Measurements from ENCODE around the gene KRT2.
"Not testable (repeated sequence)": the region's sequence is repeated elsewhere in the genome, so short reads cannot be mapped to it uniquely, and the experiment has no call there.

The KRT2 gene

DNA sequence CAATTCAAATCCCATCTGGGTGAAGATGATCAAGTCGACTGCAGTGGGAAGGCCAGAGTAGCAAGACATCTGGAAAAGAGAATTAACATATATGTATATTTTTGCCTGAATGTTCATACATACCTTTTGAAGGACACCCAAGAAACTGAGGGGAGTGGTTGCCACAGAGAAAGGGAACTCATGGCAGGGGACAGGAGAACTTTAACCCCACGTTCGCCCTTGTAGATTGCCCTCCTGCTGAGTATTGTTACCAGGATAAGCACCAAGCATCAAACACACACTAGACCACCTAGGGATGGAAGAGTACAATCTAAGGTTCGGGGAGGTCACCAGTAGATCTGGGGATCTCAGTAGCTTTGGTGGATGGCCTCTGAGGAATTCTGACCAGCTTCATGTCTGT lies 18.5 kb upstream of the KRT2 start:
- DNase-seq, result no peak
- intact Hi-C loops (cut with DNase I), result no loop called here

DNA sequence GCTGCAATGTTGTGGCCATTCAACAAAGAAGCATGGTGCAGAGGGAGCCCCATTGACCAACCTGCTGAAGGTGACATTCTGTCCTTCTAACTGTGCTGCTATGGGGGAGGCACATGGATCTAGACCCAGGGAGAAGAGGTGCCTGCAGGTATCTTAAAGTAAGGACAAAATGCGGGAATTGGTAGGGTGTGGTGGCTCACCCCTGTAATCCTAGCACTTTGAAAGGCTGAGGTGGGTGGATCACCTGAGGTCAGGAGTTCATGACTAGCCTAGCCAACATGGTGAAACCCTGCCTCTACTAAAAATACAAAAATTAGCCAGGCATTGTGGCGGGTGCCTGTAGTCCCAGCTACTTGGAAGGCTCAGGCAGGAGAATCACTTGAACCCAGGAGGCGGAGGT lies 17.9 kb upstream of the KRT2 start:
- intact Hi-C loops (cut with DNase I); DNase-seq: not testable (repeated sequence)

DNA sequence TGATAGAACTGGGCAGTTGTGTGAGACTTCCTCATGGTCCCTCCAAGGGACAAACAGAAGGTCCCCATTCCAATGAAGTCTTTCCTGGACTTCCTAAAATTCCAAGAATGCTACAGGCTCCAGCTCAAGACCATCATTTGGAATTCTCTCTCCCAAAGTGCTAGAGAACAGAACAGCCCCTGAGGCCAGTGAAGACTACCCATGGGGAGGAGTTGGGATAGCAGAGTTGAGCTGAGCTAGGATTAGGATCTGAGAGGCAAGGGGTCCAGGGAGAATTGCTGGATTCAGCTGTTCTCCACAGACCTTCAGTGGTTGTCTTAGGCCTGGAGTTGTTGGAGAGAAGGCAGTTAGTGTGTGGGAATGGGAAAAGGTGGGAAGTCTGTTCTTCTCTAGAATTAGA lies 17.4 kb upstream of the KRT2 start:
- DNase-seq, result no peak
- intact Hi-C loops (cut with DNase I), result no loop called here

DNA sequence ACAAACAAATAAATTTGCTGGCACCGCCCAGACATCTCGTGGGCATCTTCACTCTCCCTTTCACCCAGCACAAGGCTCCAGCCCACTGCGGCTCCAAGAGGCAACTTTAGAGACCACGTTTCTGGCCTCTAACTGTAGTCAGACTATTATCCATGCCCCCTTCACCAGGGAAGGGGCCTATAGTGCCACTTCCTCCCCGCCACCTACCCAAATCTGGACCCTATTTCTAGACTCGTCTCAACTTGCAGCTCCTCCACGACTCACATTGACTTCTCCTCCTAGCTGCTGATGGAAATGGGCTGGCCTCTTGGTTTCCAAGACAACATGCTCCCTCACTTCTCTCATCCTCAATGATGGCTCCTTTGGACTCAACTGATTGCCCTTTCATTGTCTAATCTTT lies 15.9 kb upstream of the KRT2 start:
- no peak for DNase-seq
- intact Hi-C loops (cut with DNase I), result no loop called here

DNA sequence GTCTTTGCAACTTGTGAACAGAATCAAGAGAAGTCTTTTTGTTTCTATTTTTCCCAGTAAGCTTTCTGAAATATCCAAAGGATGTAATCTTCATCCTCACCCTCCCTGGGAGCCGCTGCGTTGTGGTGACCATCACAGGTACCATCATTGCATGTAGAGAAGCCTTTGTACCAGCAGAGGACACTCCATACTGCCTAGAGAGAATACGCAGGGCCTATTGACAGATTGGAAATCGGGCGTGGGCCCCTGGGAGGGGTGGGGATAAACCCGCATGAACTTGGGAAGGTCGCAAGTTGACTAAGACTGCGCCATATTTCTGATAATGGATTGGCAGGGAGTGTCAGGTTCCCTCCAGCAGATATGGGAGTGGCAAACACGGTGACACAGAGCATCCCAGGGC lies 15.5 kb upstream of the KRT2 start:
- intact Hi-C loops (cut with DNase I), result no loop called here
- DNase-seq, result no peak

DNA sequence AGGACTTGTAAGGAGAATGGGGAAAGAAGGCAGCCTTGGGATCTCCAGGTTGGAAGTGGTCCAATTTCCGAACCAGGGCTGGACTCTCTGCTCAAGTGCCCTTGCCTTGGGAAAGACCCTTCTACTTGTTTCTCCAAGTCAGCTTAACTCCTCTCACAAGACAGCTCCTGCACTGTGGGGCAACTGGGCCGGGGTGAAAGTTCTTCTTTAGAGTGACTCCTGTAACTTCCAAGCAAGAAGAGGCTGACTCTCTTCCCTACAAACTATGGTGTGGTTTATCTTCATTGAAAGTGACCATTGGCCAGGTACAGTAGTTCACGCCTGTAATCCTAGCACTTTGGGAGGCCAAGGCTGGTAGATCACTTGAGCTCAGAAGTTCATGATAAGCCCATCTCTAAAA lies 14.5 kb upstream of the KRT2 start:
- no peak for DNase-seq
- intact Hi-C loops (cut with DNase I), result no loop called here

DNA sequence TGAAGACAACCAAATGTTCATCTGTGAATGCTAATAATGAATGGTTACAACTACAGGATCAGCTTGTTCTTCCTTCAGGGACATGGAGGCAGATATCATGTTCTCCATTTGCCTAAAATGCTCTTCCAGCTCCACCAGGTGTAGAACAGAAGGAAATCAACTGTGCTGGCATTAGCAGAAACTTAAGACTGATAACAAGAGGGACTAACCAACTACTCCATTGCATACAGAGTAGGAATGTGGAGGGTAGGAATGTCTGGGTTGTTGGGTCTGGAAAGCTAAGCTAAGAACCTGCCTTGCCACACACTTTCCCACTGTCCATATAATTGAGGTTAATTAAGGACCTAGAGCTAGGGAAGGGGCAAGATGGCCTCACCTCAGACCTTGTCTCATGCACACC lies 11.4 kb upstream of the KRT2 start:
- DNase-seq, result no peak
- intact Hi-C loops (cut with DNase I), result no loop called here

DNA sequence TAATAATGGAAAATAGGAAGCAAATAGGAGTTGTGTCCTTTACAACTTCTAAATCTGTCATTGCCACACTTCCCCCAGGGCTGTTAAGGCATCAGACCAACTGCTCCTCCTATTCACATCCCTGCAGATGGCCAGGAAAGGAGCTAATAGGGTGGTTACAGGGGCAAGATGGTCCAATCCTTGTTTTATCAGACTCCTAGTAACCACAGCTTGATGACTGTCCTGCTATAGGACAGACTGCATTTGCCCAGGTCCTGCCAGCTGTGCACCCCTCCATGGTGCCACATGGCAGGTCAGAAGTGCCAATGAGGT lies 10.9 kb upstream of the KRT2 start:
- intact Hi-C loops (cut with DNase I), result no loop called here
- no peak for DNase-seq

DNA sequence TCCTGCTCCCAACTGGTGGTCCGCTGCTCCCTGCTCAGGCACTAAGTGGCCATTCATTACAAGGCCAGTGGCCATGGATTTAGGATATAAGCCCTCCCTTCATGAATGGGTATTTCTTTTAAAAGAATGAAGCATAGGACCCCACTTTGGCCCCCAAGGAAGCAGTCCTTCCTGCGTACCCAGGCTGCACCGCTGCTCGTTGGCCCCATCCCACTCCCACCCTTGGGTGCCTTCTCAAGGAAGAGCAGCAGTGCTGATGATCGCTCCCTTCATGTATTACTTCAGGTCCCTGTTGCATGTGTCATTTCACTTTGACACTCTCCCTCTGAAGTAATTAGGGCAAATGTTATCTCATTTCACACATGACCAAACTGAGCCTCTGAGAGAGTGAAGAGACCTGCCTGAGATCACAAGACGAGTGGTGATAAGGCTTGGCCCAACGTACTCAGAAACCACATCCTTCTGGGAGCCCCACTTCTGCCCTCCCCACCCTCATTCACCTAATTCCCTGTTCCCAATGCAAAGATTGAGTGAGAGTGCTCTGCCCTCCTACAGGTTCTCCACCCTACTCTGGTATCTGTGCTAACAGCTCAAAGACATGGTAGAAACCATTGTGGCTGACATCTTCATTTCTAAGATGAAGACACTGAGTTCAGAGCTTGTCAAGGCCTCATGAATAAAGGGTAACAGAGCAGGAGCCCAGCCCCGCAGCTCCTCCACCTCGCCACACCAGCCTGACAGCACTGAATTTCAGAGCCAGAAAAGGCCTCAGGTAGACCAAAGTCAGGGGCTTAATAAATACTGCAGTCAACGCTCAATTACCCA lies 10.3 kb upstream of the KRT2 start:
- no peak for DNase-seq
- intact Hi-C loops (cut with DNase I), result no loop called here

DNA sequence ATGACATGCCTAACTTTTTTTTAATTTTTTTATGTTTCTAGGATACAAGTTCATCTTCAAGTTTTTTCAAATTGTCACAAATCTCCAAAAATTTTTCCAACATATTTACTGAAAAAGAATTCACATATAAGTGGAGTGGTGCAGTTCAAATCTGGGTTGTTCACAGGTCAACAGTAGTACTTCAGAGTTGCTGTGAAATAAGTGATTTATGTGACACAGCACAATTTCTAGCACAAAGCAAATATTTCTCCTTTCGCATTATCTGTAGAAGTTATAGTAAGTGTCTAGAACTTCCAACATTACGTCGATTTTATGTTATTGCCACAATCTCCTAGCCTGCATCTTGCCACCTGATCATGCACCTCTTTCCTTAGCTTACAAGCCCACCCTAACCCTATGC lies 9.7 kb upstream of the KRT2 start:
- no peak for DNase-seq
- intact Hi-C loops (cut with DNase I), result no loop called here

DNA sequence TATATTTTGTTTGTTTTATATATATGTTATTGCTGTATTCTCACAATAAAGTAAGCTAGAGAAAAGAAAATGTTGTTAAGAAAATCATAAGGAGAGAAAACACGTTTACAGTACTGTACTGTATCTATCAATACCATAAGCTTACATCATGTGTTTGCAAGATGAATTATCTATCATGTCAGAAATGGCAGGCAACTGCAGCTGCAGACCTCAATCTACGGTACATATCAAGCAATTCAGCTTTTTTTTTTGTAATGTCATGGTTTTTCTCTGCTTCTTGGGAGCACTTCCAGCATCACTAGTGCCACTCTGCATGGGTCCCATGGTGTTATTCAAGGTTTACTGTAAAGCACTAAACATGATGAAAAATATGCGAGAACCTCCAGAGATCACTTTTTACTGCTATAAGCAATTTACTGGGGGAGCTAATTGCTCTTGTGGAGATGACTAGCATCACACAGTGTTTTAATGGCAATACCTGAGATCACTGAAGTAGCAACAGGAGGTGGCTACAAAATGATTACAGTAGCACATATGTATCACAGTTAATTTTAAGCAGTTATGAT lies 9.0 kb upstream of the KRT2 start:
- no peak for DNase-seq
- intact Hi-C loops (cut with DNase I), result no loop called here

DNA sequence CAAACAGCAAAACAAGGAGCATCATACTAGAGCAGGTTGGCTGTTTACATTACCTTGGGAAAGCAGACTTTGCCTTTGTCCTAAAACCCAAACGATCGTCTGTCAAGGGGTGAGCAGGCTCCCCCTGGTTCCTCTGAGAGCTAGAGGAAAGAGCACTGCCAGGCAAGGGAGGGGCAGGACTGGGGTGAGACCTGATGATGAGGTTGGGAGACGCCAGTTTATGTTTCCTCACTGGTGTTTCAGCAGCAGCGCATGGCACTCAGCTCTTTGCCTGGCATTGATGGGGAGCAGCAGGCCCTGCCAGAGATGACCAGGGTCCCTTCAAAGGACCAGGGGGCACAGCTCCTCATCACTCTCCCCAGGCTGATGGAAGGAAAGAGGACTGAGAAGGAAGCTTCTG lies 7.9 kb upstream of the KRT2 start:
- intact Hi-C loops (cut with DNase I), result no loop called here
- no peak for DNase-seq

DNA sequence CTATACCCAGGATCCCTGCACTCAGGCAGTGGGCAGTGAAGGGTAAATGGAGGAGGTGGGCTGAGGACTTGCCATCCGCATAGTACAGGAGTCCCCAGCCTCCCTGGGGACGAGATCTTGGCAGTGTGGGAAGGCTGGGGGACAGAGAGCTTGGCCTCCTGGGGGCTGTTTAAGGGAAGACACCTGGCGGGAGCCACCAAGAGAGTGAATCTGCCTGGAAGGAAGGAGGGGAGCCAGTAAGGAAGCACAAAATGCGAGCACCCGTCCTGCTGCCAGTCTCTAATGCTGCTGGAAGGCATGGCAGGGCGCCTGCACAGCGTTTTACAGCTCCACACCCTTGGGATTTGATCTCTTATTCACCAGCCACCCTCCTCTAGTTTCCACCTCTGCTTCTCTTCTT lies 7.4 kb upstream of the KRT2 start:
- intact Hi-C loops (cut with DNase I), result no loop called here
- DNase-seq, result no peak

DNA sequence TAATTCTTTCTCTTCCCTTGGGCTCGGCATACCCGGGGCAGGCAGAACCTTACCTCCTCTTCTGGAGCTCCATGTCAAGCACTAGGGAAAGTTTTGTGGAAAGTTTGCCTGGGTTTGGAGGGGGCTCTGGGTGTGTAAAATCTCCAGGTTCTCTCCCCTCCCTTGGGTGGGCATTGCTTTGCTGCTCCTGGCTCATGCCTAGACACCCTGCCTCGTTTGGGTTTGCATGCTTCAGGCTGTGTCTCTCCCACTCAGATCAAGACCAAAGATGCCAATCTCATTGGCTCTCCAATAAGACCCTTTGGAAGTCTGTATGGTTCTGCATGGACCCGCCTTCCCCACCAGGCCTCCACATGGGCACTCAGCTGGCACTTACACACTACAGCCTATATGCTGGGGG lies 6.2 kb upstream of the KRT2 start:
- intact Hi-C loops (cut with DNase I), result no loop called here
- DNase-seq, result no peak

DNA sequence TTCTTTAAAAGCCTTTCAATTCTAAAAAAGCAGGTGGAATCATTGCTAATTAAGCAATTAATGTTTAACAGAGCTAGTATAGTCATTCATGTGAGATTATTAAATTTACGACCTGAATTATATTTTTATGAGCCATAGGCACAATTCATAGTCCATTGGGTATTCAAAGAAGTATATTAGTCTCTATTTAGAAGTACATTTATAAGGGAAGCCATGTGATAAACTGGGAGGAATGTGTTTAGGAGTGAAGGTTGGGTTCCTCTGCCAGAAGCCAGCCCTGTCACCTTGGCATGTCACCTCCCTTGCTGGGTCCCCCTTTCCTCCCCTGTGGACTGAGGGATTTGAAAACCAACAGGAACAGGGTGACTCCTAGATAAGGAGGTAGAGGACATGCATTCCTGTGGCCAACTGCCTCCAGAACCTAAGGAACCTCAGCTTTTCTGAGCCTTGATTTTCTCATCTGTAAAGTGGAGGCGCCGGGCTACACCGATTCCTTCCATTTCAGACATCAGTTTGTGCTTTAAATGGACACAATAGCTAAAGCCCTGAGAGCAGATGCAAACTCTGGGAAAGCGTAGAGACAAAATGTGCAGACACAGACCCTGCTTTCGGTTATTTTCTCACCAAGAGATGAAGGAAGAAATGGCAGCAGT lies 5.4 kb upstream of the KRT2 start:
- intact Hi-C loops (cut with DNase I), result no loop called here
- DNase-seq, result no peak

DNA sequence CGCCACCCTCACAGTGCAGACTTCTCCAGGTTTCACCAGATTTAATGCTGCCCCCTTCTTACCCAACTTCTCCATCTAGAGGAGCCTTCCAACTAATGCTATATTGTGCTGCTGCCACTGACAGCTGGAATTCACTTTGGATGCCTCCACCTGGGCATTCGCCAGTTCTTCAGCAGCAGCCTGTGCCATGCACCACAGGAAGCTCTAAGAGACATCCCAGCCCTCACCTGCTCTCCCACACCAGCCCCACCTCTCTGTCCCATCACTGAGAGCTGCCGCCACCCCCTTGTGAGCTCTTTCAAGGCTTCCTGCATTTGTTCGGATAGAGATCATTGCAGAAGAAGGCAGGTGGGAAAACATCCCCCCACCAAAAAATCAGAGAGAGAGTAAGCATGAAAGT lies 4.6 kb upstream of the KRT2 start:
- intact Hi-C loops (cut with DNase I), result no loop called here

DNA sequence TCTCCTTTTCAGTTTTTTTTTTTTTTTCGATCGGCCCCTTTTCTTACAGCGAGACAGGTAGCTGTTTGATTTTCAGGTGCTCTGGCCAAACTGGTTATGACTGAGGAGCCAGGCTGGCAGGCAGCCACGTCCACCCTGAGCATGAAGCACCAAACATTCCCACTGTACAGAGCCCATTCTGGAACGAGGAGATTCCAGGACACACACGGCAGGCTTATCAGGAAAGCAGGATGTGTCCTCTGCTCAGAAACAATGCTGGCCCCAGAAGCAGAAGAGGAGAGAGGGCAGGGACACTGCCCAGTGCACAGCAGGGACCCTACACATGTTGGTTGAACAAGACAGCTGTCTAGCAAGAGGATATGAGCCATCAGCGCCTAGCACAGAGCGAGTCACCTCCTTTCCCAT lies 3.7 kb upstream of the KRT2 start:
- no peak for DNase-seq
- intact Hi-C loops (cut with DNase I), result no loop called here

More for the DNA sequence above, 4.6 kb upstream of the KRT2 start:
- DNase-seq, result no peak

DNA sequence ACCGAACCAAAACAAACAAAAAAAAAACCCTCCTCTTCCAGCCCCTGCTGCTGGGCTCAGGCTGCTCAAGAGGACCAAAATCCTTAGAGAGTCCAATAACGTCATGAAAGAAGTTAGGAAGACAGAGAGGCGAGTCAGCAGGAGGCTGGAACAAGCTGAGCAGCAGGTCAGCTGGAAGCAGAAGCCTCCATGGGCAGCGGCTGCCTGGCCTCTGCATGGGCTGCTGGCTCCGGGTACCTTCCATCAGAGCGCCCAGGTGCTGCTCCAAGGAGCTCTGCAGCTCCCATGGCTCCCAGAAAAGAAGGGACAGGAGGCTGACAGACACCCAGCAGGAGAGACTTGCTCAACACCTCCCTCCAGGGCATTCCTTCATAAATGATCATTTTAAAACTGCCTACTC lies 3.2 kb upstream of the KRT2 start:
- no peak for DNase-seq
- intact Hi-C loops (cut with DNase I), result no loop called here

DNA sequence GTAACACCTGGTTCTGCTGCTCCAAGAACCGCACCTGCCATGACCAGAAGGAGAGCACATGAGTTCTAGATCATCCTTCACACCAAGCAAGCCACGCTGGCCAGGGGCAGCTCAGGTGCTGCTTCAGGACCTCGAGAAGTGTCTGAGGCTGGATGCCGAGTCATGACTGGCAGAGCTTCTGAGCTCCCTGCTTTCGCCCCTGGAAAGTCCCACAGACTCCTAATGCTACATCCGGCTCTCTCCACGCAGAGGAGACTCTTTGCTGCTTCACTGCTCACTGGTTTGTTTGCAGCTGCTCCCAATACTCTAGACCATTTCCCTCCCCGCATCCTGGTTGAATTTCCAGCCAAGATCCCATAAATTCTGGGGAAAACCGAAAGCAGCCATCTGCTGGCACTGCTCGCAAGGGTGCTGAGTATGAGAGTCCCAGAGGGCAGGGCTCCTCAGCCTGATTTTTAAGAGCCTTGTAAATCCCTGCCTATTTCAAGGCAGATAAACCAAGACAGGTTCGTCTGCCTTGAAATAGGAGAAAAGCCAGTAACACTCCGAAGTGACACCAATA lies 1.4 kb downstream of the KRT2 start:
- intact Hi-C loops (cut with DNase I), result no loop called here
- no peak for DNase-seq

DNA sequence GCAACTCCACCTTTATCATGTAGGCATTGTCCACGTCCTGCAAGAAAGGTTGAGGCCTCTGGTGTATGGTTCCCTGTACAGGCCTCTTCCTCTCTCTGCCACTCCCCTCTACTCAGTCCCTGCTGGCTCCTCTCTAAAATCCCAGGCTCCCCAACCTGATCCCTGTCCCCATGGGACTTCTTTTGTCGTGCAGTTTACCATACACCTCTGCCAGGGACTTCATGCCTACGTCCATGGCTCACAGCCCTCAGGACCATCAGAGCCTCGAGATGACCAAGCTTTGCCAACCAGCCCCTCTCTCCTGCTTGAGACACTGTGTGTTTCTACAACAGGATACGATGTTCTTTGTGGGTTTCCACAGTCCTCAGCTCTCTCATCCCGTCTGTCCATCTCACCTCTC lies 2.9 kb downstream of the KRT2 start:
- intact Hi-C loops (cut with DNase I), result no loop called here
- DNase-seq, result no peak
